GM21423 (cell line): ENCODE results near the gene CBY3.
"Not testable (repeated sequence)": the region's sequence is repeated elsewhere in the genome, so short reads cannot be mapped to it uniquely, and the experiment has no call there.

Source experiments
- ATAC-seq: cut with Tn5 transposase; IDR thresholded peaks from one replicate; pipeline ENCODE4 v1.9.1; 2021; ENCODE audit warnings: mild to moderate bottlenecking, moderate library complexity; ENCODE audit not compliant: unreplicated experiment

CBY3 gene

DNA sequence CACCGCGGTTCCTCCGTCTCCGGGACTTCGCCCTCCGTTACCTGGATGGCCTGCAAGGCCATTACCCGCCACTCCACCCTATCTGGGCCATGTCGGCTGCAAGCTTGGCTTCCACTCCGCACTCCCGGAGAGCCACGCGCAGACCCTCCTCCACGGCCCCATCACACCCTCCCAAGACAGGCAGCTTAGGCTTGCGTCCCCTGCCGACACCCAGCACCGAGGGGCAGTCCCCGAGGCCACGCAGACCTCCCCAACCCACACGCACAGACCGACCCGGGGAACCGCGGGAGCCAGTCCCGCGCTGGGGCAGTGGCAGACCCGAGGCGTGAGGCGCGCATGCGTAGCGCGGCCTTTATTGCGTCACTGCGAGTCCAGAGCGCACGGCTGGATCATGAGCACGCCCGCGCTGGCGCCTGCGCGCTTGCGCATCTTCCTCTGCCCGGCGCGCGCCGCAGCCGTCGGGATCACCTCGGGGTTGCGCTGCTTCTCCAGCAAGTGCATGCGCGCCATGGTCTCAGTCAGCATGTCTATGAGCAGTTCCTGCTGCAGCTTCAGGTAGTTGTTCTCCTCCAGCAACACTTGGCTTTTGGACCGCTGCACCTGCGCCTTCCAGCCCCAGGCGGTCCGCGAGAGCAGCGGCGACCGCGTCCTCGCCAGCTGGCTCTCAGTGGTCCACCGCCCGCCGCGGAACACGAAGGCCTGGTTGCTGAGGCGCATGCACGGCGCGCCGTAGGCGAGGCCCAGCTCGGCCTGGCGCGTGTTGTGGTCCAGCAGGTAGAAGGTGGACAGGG, 2.4 kb downstream of the CBY3 start:
- peak; percentile 90 for ATAC-seq

DNA sequence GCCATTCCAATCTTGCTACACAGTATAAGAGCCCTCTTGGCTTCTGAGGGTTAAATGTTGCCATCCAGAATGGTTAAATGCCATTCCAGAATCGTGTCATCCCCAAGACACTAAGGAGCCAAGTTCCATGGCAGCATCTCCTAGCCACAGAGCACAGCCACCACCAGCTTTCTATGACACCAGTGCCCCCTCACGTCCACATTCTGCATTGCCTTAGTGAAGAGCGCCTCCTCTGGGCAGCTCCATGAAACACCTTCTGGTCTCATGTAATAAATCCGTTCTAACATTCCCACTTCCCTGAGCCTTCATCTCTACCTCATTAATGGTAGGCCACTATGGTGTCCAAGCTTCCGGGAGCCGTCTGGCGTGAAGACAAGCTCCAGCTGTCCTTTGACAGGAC, 12.4 kb downstream of the CBY3 start:
- ATAC-seq: no peak

DNA sequence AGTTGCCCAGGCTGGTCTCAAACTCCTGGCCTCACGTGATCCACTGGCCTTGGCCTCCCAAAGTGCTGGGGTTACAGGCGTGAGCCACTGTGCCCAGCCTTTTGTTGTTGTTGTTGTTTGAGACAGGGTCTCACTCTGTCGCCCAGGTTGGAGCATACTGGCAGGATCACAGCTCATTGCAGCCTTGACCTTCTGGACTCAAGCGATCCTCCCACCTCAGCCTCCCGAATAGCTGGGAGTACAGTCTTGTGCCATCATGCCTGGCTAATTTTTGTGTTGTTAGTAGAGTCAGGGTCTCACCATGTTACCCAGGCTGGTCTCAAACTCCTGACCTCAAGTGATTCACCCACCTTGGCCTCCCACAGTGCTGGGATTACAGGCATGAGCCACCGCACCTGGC, 19.2 kb downstream of the CBY3 start:
- not testable (repeated sequence) for ATAC-seq

DNA sequence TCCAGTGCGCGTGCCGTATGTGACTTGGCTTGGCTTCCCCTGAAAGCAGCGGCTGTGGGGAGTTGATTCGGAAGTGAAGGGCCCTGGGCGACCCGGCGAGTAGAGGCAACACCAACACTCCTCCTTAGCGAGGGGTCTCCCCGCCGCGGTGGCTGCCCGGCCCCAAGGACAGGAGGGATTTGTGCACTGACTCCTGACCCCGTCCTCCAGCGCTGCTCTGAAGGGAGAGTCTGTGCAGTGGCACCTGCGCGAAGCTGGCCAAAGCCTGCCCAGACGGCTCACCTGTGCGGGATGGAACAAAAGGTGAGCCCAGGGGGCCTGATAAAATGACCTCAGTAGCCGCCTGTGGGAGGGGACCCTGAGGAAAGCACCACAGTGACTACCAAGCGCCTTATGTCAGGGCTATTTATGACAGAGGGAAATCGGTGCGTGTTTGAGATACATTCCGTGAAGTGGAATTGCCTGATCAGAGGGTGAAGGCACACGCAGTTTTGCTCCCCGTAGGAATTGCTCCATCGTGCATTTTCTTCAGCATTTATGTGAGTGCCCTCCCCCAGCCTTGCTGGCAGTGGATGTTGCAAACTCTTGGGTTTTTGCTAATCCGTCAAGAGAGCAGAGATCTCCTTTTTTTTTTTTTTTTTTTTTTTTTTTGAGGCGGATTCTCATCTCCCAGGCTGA, 22.5 kb downstream of the CBY3 start:
- peak; percentile 61 for ATAC-seq

DNA sequence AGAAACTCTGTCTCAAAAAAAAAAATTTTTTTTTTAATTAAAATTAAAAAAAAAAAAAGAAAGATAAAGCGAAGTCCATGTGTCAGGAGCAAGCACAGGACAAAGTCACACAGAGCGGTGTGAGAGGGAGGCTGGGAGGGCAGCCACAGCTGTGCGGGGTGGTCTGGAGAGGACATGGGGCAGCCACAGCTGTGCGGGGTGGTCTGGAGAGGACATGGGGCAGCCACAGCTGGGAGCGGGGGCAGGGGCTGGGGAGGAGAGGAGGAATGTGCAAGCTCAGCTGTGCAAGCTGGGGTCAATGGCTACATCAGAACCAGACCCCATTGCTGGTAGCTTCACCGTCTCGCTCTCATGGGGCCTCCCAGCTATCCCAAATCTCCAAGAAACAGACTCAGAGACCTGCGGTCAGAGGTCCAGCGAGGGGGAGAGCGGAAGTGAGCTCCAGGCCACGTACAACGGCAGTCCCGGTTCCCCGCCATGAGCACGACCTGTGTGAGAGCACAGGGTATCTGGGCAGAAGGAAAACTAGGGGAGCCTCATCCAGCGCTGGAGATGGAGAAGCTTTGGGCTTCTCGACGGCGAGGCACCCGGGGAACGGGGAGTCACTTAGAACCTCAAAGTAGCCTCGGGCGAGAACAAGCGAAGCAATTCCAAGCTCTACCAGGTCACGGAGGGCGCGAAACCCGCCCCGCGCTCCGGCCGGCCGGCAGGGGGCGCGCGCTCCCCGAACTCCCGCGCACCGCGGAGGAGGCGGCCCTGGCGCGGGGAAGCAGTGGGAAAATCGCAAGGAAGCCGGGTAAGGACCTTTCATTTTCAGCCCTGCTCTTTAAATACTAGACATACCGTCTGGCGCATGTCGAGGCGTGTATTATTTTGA, 23.3 kb downstream of the CBY3 start:
- peak; percentile 94 for ATAC-seq

DNA sequence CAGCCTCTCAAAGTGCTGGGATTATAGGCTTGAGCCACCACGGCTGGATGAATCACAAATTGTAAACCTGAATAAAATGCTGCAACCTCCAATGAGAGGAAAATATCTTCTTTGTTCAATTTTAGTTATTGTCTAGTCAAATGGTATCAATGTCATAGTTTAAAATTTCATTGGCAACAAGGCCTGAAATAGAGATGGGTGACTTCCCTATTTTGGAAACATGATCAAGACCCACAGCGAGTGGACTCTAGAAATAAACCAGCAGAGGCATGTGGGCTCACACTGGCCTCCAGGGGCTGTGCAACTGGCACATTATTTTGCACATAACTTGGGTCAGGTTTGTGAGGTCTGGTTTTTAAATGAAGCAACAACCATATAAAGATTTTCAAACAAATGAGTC, 27.7 kb downstream of the CBY3 start:
- ATAC-seq: not testable (repeated sequence)

DNA sequence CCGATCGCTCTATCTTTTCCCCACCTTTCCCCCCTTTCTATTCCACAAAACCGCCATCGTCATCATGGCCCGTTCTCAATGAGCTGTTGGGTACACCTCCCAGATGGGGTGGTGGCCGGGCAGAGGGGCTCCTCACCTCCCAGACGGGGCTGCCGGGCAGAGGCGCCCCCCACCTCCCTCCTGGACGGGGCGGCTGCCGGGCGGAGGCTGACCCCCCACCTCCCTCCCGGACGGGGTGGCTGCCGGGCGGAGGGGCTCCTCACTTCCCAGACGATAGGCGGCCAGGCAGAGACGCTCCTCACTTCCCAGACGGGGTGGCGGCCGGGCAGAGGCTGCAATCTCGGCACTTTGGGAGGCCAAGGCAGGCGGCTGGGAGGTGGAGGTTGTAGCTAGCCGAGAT, 30.6 kb downstream of the CBY3 start:
- ATAC-seq: not testable (repeated sequence)

DNA sequence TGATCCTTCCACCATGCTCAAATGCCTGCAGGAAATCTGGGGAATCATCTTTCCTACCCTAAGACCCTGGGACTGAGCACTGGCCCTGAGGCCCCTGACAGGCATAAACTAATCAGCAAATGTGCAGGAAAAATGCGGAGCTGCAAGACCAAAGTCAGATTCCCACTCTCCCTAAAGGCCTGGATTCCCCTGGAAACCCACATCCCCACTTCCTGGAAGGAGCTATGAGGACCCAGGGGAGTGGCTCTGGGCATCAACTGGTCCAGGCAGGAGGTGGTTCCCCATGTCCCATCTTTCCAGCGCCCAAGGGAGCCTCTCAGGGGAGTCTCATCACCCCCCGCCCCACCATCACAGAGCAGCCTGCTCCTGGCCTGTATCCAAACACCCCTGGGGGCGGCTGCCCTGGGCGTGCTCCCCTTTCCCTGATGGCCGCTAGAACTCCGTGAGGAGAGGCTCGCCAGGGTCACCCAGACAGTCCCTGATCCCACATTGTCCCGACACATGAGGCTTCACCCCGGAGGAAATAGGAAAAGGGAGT, 31.6 kb downstream of the CBY3 start:
- not testable (repeated sequence) for ATAC-seq

DNA sequence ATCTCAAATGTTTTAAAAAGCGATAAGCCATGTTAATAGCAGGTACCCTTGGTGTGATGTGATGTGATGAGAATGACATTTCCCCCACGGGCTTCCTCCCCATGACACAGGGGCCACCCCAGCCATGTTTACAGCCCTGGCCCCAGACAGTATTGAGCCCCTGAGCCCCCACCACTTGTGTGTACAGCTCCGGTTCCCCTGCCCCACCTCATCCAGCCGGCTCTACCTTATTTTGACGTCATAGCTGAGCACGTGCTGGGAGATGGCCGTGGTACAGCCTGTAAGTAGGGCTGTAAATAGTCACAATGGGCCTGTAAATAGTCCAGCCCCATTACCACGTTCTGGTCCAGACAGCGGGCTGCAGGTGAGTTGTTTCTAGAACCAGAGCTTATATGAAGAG, 32.4 kb downstream of the CBY3 start:
- ATAC-seq: no peak

DNA sequence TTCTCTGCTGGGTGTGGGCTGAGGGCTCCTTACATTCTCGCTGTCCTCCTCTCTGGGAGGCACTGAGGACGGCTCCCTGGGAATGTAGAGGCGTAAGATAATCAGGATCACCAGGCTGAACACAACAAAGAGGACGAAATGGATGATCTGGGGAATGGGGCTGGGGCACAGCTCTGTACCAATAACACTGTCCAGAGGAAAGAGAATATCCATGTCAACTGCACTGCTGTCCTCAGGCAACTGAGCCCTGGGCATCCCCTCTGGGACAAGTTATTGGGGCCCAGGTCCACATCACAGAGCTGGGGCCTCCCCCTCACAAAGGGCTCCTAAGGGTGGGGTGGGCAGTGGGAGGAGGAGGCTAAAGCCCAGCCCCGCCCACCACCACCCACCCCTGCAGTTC, 36.1 kb downstream of the CBY3 start:
- not testable (repeated sequence) for ATAC-seq

DNA sequence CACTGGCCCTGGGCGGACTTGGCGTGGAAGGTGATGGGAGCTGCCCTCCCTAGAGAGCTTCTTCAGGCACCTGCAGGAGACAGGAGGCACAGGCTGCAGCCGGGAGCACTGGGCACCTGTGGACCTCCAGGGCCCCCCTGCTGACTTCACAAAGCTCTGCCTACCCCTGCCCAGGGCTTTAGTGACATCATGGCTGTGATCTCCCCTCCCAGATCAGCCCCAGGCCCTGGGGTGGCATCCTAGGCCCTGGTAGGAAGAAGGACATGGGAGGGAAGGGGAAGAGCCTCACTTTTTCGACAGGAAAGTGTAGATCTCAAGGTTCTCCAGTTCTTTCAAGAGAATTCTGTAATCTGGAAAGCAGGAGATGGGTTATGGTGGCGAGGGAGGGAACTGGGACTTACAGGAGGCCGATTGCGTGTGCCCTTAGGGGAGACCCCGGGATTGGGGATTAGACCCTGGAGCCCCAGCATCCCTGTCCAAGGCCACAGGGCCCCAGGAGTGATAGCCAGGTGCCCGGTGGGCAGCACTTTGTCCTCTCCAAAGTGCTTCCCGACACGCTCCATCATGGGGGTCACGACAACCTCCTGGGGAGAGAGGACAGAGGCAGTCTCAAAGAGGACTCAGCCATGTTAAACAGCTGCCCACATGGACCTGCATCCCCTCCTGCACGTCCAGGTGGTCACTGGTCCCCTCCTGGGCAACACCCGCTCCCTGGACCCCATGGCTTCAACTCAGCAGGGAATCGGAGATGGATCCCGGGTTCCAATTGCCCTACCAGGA, 37.5 kb downstream of the CBY3 start:
- not testable (repeated sequence) for ATAC-seq

DNA sequence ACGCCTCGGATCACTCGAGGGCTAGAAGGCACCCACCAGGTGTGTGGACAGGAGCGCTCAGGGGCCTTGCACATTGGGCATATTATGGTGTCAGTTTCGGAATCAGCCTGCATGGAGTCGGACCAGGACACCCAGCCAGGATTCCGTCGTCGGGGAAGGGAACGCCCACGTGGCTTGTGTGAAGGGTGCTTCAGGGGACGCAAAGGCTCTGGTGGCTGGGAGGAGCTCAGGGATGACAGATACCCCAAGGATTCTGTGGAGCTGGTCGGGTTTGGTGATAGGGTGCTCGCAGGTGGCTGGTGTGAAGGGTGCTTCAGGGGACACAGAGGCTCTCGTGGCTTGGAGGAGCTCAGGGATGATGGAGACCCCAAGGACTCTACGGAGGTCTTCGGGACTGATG, 38.2 kb downstream of the CBY3 start:
- not testable (repeated sequence) for ATAC-seq

DNA sequence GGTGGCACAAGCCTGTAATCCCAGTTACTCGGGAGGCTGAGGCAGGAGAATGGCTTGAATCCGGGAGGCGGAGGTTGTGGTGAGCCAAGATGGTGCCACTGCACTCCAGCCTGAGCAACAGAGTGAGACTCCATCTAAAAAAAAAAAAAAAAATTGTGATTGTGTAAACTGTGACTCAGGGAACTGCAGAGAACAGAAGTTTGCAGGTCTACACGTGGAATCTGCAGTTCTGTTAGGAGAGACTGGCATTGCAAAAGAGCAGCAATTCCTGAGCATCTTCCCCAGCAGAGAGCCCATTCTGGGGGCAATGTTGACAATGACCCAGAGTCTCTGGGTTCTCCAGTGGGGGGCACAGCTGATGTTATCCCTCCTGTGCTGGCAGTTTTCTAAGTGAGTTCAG, 39.1 kb downstream of the CBY3 start:
- ATAC-seq: not testable (repeated sequence)

DNA sequence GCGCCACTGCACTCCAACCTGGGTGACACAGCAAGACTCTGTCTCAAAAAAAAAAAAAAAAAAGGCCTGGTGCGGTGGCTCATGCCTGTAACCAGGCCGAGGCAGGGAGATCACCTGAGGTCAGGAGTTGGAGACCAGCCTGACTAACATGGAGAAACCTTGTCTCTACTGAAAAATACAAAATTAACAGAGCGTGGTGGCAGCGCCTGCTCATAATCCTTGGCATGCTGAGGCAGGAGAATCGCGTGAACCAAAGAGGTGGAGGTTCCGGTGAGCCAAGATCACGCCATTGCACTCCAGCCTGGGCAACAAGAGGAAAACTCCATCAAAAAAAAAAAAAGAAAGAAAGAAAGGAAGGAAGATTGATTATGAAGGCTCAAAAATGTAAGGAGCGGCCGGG, 41.5 kb downstream of the CBY3 start:
- not testable (repeated sequence) for ATAC-seq

DNA sequence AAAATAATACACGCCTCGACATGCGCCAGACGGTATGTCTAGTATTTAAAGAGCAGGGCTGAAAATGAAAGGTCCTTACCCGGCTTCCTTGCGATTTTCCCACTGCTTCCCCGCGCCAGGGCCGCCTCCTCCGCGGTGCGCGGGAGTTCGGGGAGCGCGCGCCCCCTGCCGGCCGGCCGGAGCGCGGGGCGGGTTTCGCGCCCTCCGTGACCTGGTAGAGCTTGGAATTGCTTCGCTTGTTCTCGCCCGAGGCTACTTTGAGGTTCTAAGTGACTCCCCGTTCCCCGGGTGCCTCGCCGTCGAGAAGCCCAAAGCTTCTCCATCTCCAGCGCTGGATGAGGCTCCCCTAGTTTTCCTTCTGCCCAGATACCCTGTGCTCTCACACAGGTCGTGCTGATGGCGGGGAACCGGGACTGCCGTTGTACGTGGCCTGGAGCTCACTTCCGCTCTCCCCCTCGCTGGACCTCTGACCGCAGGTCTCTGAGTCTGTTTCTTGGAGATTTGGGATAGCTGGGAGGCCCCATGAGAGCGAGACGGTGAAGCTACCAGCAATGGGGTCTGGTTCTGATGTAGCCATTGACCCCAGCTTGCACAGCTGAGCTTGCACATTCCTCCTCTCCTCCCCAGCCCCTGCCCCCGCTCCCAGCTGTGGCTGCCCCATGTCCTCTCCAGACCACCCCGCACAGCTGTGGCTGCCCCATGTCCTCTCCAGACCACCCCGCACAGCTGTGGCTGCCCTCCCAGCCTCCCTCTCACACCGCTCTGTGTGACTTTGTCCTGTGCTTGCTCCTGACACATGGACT, 46.3 kb downstream of the CBY3 start:
- peak; percentile 94 for ATAC-seq

DNA sequence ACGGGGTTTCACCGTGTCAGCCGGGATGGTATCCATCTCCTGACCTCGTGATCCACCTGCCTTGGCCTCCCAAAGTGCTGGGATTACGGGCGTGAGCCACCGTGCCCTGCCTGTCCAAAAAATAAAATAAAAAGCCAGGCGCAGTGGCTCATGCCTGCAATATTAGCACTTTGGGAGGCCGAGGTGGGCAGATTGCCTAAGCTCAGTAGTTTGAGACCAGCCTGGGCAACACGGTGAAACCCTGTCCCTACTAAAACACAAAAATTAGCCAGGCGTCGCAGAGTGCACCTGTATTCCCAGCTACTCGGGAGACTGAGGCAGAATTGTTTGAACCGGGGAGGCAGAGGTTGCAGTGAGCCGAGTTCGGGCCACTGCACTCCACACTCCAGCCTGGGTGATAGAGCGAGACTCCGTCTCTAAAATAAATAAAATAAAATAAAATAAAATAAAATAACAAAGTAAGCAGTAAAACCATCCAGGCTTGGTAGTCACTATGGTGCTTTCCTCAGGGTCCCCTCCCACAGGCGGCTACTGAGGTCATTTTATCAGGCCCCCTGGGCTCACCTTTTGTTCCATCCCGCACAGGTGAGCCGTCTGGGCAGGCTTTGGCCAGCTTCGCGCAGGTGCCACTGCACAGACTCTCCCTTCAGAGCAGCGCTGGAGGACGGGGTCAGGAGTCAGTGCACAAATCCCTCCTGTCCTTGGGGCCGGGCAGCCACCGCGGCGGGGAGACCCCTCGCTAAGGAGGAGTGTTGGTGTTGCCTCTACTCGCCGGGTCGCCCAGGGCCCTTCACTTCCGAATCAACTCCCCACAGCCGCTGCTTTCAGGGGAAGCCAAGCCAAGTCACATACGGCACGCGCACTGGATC, 47.1 kb downstream of the CBY3 start:
- peak; percentile 44 for ATAC-seq
